ENCODE data around the gene SRF. TPM values are rescaled to one million over a fixed set of nuclear protein-coding genes. Genes with fewer than 3 reads are reported as not detected.

The SRF gene
- polyA plus RNA-seq, 6 donors from 2014 or later, result 2.5 to 5.3 (median 4.7) TPM

Other genes with a start within 250 kb of the SRF start
- 100 to 1,000 TPM; 153 to 199 (median 177) TPM for gene CNPY3, start 241.8 kb upstream of the SRF start, polyA plus RNA-seq (ENCODE audit: low read depth in 6 of 6)
- gene GNMT, start 210.5 kb upstream of the SRF start, polyA plus RNA-seq (ENCODE audit: low read depth in 6 of 6), result 1 to 10 TPM in 1 of 6 donors, under 1 TPM in 3, not detected in 2; 0.26 to 1.1 (median 0.28) TPM
- gene PEX6, start 192.1 kb upstream of the SRF start, polyA plus RNA-seq (ENCODE audit: low read depth in 6 of 6), result 10 to 100 TPM; 10.6 to 23.5 (median 15.7) TPM
- 10 to 100 TPM; 13.6 to 23.8 (median 14.5) TPM for gene PPP2R5D, start 186.7 kb upstream of the SRF start, polyA plus RNA-seq (ENCODE audit: low read depth in 6 of 6)
- gene MEA1, start 157.3 kb upstream of the SRF start, polyA plus RNA-seq (ENCODE audit: low read depth in 6 of 6), result 100 to 1,000 TPM in 4 of 6 donors, 10 to 100 TPM in 2; 91.3 to 172 (median 103) TPM
- 100 to 1,000 TPM in 1 of 6 donors, 10 to 100 TPM in 5; 88.7 to 121 (median 92.0) TPM for gene KLHDC3, start 157.0 kb upstream of the SRF start, polyA plus RNA-seq (ENCODE audit: low read depth in 6 of 6)
- 10 to 100 TPM; 27.8 to 55.0 (median 39.8) TPM for gene RRP36, start 149.6 kb upstream of the SRF start, polyA plus RNA-seq (ENCODE audit: low read depth in 6 of 6)
- gene CUL7, start 117.4 kb upstream of the SRF start, polyA plus RNA-seq (ENCODE audit: low read depth in 6 of 6), result 1 to 10 TPM; 3.1 to 6.4 (median 4.4) TPM
- gene MRPL2, start 111.8 kb upstream of the SRF start, polyA plus RNA-seq (ENCODE audit: low read depth in 6 of 6), result 10 to 100 TPM; 27.2 to 61.1 (median 42.3) TPM
- gene KLC4, start 111.6 kb upstream of the SRF start, polyA plus RNA-seq (ENCODE audit: low read depth in 6 of 6), result 10 to 100 TPM in 4 of 6 donors, 1 to 10 TPM in 2; 1.3 to 11.2 (median 10.5) TPM
- gene PTK7, start 95.0 kb upstream of the SRF start, polyA plus RNA-seq (ENCODE audit: low read depth in 6 of 6), result not detected
- gene CUL9, start 10.9 kb downstream of the SRF start, polyA plus RNA-seq (ENCODE audit: low read depth in 6 of 6), result 10 to 100 TPM in 3 of 6 donors, 1 to 10 TPM in 3; 1.2 to 16.5 (median 9.5) TPM
- 100 to 1,000 TPM; 101 to 176 (median 133) TPM for gene DNPH1, start 58.2 kb downstream of the SRF start, polyA plus RNA-seq (ENCODE audit: low read depth in 6 of 6)
- not detected for gene TTBK1, start 72.2 kb downstream of the SRF start, polyA plus RNA-seq (ENCODE audit: low read depth in 6 of 6)
- gene SLC22A7, start 127.0 kb downstream of the SRF start, polyA plus RNA-seq (ENCODE audit: low read depth in 6 of 6), result under 1 TPM in 1 of 6 donors, not detected in 5; 0.54 TPM
- 1 to 10 TPM; 2.7 to 7.8 (median 5.3) TPM for gene CRIP3, start 137.6 kb downstream of the SRF start, polyA plus RNA-seq (ENCODE audit: low read depth in 6 of 6)
- 100 to 1,000 TPM in 1 of 6 donors, 10 to 100 TPM in 5; 25.2 to 105 (median 43.4) TPM for gene ZNF318, start 198.4 kb downstream of the SRF start, polyA plus RNA-seq (ENCODE audit: low read depth in 6 of 6)

Measured in naive B cell (primary cell).